ENCODE results near the gene CRYBB1. TPM values are rescaled to one million over a fixed set of nuclear protein-coding genes. Genes with fewer than 3 reads are reported as not detected.

Gene CRYBB1
- total RNA-seq, 2 donors from 2014 or later: not detected

DNA sequence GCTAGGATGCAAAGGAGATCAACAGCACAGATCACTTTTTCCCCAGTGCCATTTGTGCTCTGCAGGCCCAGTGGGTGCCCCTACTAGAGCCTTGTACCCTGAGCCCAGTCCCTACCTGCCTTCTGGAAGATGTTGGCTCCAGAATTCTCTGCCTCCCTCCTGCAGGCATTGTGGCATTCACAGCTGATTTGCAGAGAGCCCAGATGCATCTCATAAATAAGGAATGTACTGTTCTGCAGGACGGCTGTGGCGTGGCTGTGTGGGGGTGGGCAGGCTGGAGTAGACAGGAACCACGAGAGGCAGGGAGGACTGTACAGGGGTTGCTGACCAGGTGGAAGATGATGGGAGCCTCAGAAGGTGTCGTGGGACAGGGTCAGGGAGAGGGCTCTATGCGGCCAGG is 28.3 kb upstream of the CRYBB1 start:
- Mint-ChIP-seq H3K9me3 (no peaks in the 10 kb centered on the region), H3K36me3 (no peaks in the 10 kb centered on the region), H3K27ac (no peak overlapping the region)
- ATAC-seq: no peak
- DNase-seq (ENCODE audit: low spot score in 2 of 2): no peak

DNA sequence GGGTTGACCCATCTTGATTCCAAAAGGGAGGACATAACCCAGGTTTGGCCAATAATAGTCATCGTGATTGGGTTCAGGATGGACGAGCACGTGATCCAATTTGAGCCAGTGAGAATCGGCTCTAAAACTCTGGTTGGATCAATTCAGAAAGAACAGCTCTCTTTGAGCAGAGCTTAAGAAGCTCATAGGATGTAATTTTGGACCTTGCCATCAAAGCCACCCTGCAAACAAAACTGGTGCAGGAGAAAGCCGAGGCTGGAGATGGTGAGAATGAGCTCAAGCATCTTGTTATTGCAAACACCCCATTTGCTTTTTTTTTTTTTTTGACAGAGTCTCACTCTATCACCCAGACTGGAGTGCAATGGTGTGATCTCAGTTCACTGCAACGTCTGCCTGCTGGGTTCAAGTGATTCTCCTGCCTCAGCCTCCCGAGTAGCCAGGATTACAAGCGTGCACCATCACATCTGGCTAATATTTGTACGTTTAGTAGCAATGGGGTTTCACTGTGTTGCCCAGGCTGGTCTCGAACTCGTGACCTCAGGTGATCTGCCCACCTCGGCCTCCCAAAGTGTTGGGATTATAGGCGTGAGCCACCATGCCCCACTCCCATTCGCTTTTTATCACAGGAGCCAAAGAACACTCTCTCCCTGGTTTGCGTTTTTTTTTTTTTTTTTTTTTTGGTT is 25.7 kb upstream of the CRYBB1 start:
- Mint-ChIP-seq H3K27ac (peak overlapping the region in 1 of 2 donors; percentile 98), H3K36me3 (no peaks in the 10 kb centered on the region), H3K9me3 (no peaks in the 10 kb centered on the region)
- ATAC-seq (peak in 1 of 2 donors; percentile 3), DNase-seq (ENCODE audit: low spot score in 2 of 2) (no peak)

DNA sequence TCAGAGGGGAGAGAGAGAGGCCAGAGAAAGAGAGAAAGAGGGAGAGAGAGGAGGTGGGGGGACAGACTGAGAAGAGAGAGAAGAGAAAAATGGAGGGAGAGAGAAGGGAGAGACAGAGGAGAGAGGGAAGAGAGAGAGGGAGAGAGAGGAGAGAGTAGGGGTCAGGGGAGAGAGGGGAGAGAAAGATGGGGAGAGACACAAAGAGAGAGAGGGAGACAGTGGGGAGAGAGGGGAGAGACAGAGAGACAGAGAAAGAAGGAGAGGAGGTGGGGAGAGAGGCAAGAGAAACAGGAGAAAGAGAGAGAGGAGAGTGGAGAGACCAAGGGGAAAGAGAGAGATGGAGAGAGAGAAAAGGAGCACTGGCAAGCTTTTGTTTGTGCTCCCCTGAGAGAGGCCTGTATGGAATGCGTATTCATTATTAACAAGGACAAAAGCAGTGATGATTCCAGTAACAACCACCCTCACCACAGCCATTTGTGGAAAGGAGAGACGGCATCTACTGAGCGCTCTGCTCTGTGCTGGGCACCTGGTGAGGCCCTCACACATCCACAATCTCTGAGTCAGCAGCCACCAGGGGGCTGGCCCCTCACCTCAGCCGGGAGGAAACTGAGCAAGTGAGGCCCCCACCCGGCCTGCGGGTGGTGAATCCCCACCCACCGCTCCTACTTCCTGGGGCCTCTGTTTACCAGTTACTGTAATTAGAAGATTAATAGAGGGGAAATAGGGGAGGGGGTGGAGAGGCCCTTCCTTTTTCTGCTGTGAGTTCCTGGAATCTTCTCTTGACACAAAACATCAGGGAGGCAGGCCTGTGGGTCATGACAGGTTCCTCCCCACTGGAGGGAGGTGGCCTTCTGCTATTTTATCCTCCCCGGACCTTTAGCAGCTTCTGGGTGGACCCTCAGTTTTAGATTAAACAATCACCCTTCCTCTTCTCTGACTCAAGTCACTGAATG is 24.9 kb upstream of the CRYBB1 start:
- peak overlapping the region; percentile 91 to 98 for H3K27ac Mint-ChIP-seq
- DNase-seq (ENCODE audit: low spot score in 2 of 2) (peak; percentile 77 to 88), ATAC-seq (peak; percentile 91 to 97)
- no peaks in the 10 kb centered on the region for H3K9me3 Mint-ChIP-seq
- no peaks in the 10 kb centered on the region for H3K36me3 Mint-ChIP-seq

DNA sequence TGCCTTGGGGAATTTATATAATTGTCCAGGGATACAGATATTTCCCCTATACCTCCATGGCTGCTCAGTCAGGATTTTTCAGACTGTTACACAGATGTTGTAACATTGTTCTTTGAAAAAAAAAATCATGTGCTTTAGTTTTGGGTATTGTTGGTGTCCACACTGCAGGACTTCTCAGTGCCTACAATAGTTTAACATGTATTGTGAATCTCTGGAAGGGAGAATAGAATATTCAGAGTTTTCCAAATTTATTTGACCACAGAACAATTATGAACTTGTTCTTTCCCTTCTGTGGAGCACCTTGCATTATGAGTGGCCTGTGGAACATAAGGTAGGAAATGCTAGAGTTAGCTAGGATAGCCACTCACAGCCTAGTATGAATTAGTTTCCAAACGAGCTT is 18.5 kb upstream of the CRYBB1 start:
- ATAC-seq: no peak
- no peaks in the 10 kb centered on the region for H3K9me3 Mint-ChIP-seq

DNA sequence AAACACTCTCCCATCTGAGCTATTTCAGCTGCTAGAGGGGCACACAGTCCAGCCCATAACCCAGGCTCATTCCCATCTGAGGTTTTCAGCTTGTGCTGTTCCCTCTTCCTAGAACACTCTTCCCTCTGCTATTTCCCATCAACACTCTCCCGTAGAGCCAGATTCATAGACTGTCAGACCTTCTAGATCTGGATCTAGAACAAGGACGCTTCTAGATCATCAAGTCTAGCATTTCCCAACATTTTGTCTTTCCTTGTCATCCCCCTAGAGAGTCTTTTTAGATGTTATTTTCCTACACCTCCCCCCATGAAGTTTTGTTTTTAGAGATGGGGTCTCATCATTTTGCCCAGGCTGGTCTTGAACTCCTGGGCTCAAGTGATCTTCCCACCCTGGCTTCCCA is 17.3 kb upstream of the CRYBB1 start:
- H3K9me3 Mint-ChIP-seq: no peaks in the 10 kb centered on the region
- ATAC-seq: no peak
- H3K36me3 Mint-ChIP-seq: no peaks in the 10 kb centered on the region

More for the DNA sequence above, 18.5 kb upstream of the CRYBB1 start:
- Mint-ChIP-seq H3K36me3 (no peaks in the 10 kb centered on the region), H3K27ac (no peak overlapping the region)
- no peak for DNase-seq (ENCODE audit: low spot score in 2 of 2)

DNA sequence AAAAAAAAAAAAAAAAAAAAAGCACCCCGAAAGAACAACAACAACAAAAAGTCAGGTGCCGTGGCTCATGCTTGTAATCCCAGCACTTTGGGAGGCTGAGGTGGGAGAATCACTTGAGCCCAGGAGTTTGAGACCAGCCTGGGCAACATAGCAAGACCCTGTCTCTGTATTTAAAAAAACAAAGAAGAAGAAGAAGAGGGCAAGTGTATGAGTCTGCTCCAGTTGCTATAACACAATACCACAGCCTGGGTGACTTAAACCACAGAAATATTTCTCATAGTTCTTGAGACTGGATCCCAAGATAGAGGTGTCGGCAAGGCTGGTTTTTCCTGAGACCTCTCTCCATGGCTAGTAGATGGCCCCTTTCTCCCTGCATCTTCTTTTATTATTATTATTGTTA is 16.4 kb upstream of the CRYBB1 start:
- Mint-ChIP-seq H3K9me3 (no peaks in the 10 kb centered on the region), H3K36me3 (no peaks in the 10 kb centered on the region), H3K27ac (no peak overlapping the region)
- ATAC-seq (no peak), DNase-seq (ENCODE audit: low spot score in 2 of 2) (no peak)

More for the DNA sequence above, 17.3 kb upstream of the CRYBB1 start:
- DNase-seq (ENCODE audit: low spot score in 2 of 2): no peak
- H3K27ac Mint-ChIP-seq: no peak overlapping the region

DNA sequence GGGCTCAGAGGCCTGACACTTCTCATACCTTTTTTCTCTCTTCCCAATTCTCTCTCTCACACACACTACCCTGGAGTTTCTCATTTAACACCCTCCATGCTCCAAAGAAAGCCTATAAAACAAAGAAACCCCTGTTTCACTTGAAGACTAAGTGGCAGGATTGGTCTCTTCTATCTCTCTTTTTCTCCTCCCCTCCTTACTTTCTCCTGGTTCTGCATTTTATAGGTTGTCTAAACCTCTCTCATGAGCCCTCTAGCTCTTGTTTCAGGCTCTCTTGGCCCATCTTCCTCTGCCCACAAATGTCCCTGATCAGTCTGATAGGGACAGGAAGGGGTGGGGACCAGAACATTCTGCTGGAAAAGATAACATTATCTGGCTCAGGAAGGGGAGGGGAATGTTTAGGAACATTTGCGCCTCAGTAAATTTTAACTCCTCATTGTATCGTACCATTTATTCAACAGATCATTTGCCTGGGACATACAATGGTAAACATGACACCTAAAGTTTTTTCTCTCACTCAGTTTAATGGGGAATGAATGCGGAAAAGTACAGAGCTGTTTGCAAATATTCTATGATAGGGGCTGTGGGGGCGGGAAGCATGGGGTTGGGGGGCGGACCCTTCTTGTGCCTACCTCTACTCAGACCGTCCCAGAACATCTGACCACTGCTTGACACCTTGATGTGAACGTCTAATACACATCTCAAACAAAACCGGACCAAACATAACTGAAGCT is 14.8 kb upstream of the CRYBB1 start:
- H3K9me3 Mint-ChIP-seq: peaks cover 0 to 4% of the 10 kb centered on the region in 2 donors
- H3K36me3 Mint-ChIP-seq: no peaks in the 10 kb centered on the region
- peak overlapping the region in 1 of 2 donors; percentile 24 for H3K27ac Mint-ChIP-seq
- DNase-seq (ENCODE audit: low spot score in 2 of 2) (no peak), ATAC-seq (no peak)

DNA sequence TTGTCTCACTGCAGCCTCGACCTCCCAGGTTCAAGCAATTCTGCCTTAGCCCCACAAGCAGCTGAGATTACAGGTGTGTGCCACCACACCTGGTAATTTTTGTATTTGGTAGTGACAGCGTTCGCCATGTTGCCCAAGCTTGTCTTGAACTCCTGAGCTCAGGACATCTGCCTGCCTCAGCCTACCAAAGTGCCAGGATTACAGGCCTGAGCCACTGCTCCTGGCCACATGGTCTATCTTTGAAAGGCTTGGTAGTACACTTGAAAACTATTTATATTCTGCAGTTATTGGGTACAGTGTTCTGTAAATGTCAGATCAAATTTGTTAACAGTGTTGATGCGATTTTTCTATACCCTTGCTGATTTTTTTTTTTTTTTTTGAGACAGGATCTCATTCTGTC is 13.5 kb upstream of the CRYBB1 start:
- no peak overlapping the region for H3K27ac Mint-ChIP-seq
- H3K36me3 Mint-ChIP-seq: no peaks in the 10 kb centered on the region
- no peak for ATAC-seq
- no peak for DNase-seq (ENCODE audit: low spot score in 2 of 2)
- peaks cover 0 to 4% of the 10 kb centered on the region in 2 donors for H3K9me3 Mint-ChIP-seq

DNA sequence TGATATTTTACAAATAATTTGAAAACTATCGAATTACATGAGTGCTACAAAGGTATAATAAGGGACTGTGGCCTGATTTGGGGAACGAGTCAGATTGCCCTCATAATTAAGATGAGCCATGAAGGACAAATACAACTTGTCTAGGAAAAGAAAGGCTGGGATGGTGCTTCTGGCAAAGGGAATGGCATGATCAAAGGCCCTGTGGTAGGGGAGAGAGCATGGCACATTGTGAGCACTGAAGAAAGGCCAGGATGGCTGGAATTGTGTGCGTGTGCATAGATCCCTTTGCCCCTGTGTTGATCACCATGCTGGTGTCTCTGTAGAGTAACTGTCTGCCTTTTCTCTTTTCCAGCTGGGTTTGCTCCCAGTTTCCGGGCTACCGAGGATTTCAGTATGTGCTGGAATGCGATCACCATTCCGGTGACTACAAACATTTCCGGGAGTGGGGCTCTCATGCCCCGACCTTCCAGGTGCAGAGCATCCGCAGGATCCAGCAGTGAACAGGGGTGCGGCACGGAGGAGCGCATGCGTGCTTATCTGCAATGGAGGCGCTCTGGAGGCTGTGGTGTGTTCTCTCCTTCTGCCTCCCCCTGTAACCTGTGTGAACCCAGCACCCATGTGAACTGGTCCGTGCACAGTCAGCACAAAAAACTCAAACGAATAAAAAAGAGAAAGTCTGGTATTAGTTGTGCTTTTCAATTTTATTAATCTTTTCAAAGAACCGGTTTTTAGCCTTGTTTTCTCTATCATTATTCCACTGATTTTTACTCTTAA is 12.3 kb upstream of the CRYBB1 start:
- Mint-ChIP-seq H3K36me3 (no peaks in the 10 kb centered on the region), H3K9me3 (peaks cover 0 to 4% of the 10 kb centered on the region in 2 donors), H3K27ac (no peak overlapping the region)
- DNase-seq (ENCODE audit: low spot score in 2 of 2): no peak
- ATAC-seq: no peak

DNA sequence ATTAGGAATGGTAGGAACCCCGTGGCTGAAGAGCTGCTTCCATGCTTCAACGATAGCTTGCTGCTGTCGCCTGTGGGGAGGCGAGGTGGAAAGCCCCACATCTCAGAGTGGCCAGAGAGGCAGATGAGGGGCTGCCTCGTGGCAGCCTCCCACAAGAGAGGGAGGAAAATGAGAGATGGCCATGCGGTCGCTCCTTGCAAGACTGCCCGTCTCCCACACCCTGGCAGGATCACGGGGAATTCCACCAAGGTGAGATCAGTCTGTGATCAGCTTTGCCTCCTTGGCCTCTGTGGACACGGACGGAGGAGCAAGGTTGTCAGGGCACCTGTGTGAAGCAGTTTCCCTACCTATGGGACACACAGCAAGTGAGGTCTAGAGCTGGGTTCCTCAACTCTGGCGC is 7.0 kb upstream of the CRYBB1 start:
- Mint-ChIP-seq H3K9me3 (peaks cover 8 to 9% of the 10 kb centered on the region in 2 donors), H3K36me3 (no peaks in the 10 kb centered on the region), H3K27ac (peak overlapping the region in 1 of 2 donors; percentile 8)
- ATAC-seq (no peak), DNase-seq (ENCODE audit: low spot score in 2 of 2) (no peak)

DNA sequence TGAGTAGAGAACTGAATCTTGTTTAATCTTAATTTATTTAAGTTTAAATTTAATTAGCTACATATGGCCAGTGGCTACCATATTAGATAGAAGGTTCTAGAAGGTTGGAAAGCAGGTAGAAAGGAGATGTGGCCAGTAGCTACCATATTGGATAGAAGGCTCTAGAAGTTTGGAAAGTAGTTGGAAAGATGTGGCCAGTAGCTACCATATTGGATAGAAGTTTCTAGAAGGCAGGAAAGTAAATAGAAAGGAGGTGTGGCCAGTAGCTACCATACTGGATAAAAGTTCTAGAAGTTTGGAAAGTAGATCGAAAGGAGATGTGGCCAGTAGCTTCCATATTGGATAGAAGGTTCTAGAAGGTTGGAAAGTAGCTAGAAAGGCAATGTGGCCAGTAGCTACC is 6.2 kb upstream of the CRYBB1 start:
- DNase-seq (ENCODE audit: low spot score in 2 of 2) (no peak), ATAC-seq (no peak)
- peaks cover 8 to 9% of the 10 kb centered on the region in 2 donors for H3K9me3 Mint-ChIP-seq
- H3K27ac Mint-ChIP-seq: peak overlapping the region in 1 of 2 donors; percentile 34
- no peaks in the 10 kb centered on the region for H3K36me3 Mint-ChIP-seq

DNA sequence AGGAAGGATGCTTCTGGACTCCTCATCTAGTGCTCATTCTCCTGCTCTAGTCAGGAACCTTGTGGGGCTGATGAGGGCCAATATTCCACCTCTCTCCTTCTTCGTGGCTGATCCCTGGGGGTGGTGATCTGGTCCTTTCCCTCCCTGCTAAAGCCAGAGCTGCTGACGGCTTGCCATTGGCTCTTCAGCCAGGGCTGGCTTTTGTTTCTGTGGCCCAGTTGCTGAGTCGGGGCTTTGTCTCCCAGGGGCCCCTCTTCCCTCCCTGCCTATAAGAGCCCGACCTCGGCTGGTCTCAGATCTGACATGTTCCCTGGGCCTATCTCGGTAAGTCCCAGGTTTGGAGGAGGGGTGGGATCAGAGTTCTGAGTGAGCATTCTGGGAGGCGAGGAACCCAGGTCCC is 3.8 kb upstream of the CRYBB1 start, which contains the start of gene CRYBA4:
CRYBA4 (plus strand) TSS at position 301 of the 400 bp plus-strand sequence. CDS start 634 bp downstream, outside the sequence.
- ATAC-seq (no peak), DNase-seq (ENCODE audit: low spot score in 2 of 2) (no peak)
- no peaks in the 10 kb centered on the region for H3K36me3 Mint-ChIP-seq
- H3K9me3 Mint-ChIP-seq: peaks cover 6 to 8% of the 10 kb centered on the region in 2 donors
- peak within 1 kb of the TSS in 1 of 2 donors; percentile 7 for H3K27ac Mint-ChIP-seq

DNA sequence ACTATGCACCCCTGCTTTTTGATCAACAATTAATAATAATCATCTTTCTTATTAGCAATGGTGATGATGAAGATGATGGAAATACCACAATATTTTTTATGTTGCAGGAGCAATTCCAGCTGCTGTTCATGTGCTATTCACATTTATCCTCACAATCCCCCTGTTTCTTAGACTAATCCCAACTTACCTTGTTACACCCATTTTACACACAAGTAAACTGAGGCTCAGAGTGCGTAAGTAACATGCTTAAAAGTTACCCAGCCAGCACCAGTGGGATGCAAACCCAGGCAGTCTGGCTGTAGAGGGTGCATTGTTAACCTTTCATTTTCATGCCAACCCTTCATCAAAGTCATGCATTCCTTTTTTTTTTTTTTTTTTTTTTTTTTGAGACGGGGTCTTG is 2.4 kb upstream of the CRYBB1 start:
- H3K9me3 Mint-ChIP-seq: peaks cover 6 to 8% of the 10 kb centered on the region in 2 donors
- DNase-seq (ENCODE audit: low spot score in 2 of 2) (no peak), ATAC-seq (no peak)
- H3K27ac Mint-ChIP-seq: no peak overlapping the region
- H3K36me3 Mint-ChIP-seq: no peaks in the 10 kb centered on the region

DNA sequence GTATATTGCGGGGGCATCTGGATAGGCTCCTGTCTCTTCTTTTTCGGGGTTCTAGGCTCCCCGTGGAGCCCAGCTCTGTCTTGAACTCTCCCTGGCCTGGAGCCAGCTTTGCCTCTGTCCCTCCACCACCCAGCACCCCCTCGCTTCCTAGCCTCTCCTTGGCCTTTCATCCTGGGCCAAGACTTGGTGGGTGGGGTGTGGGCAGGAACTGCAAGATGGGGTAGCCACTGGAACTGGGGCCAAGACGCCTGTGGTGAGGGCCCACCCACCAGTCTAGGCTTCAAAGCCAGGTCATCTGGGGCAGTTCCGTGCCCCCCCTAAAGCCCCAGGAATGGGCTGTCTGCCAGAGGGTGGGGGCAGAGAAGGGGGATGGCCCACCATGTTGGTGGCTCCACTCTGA is 1.7 kb upstream of the CRYBB1 start:
- H3K36me3 Mint-ChIP-seq: no peaks in the 10 kb centered on the region
- H3K27ac Mint-ChIP-seq: no peak overlapping the region
- peaks cover 6 to 8% of the 10 kb centered on the region in 2 donors for H3K9me3 Mint-ChIP-seq
- DNase-seq (ENCODE audit: low spot score in 2 of 2) (no peak), ATAC-seq (no peak)

DNA sequence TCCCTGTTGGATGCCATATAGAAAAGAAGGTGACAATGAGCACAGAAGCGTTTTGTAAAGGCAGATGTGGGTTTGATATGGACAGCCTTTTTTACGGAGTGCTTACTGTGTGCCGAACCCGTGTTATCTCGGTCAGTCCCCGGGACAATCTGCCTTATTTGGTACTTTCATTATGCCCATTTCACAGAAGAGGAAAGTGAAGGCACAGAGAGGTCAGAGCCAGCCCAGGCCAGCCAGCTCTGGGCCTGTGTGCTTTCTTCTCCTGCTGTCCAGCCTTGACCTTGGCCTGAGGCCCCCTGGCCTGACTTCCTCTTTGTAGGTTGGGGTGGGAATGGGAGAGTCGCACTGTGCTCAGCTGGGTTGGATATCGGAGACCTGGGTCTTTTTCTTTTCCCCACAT is 628 bp upstream of the CRYBB1 start:
- no peak overlapping the region for H3K27ac Mint-ChIP-seq
- no peaks in the 10 kb centered on the region for H3K9me3 Mint-ChIP-seq
- no peak for DNase-seq (ENCODE audit: low spot score in 2 of 2)
- H3K36me3 Mint-ChIP-seq: no peaks in the 10 kb centered on the region
- ATAC-seq: no peak

DNA sequence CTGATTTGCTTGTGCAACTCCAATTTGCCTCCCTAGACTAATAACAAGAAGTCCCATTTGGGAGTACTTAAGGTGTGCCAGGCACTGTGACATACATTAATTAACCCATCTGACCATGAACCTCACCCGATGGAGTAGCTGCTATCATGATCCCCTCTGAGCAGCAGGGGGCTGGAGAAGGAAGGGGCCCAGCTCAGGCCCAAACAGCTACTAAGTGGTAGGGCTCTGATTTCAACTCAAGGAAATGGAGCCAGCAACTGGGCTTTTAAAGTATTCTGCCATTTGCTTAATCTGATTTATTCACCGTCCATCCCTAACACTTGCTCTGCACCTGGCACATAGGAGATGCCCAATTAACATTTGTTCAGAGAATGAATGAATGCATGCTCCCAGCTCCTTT is 1.2 kb downstream of the CRYBB1 start:
- Mint-ChIP-seq H3K36me3 (no peaks in the 10 kb centered on the region), H3K9me3 (no peaks in the 10 kb centered on the region), H3K27ac (no peak overlapping the region)
- ATAC-seq (no peak), DNase-seq (ENCODE audit: low spot score in 2 of 2) (no peak)
